Body of pancreas (tissue), 4 donors: ENCODE data around the gene MAP4K4. TPM values are rescaled to one million over a fixed set of nuclear protein-coding genes. Genes with fewer than 3 reads are reported as not detected.
A peak's percentile ranks its signal among the peaks of the same experiment; 100 is the strongest.

Experiments
- ATAC-seq: fragments of 150-250 bp; one replicate; pipeline ENCODE4 v1.9.1; 2016
- DNase-seq, 4 donors: peaks; one replicate each; pipeline ENCODE4 v3.0.0-alpha.2; 2019
- H3K27ac ChIP-seq, 4 donors: fragments of 200-600 bp; sonication (generic); 1 replicate in 3 of 4; 2 replicates in 1 of 4; pipeline versions ENCODE4 v1.5.1 to v1.6.1; 2016 to 2019; ENCODE audit warnings: mild to moderate bottlenecking in 1 of 4, mixed read lengths in 1 of 4, moderate library complexity in 1 of 4
- H3K27me3 ChIP-seq, 2 donors: fragments of 200-600 bp; sonication (generic); one replicate each; pipeline ENCODE4 v1.6.0; 2016; ENCODE audit warnings: mild to moderate bottlenecking in 1 of 2
- H3K36me3 ChIP-seq, 2 donors: fragments of 200-600 bp; sonication (generic); replicated peaks in 1 of 2; 2 replicates each; pipeline ENCODE4 v1.5.1; 2016; ENCODE audit warnings: low read depth in 2 of 2; ENCODE audit not compliant: insufficient read depth in 1 of 2
- H3K4me1 ChIP-seq: fragments of 200-600 bp; sonication (generic); one replicate; pipeline ENCODE4 v1.6.0; 2016
- H3K4me3 ChIP-seq, 2 donors: fragments of 200-600 bp; sonication (generic); 1 replicate in 1 of 2; 2 replicates in 1 of 2; pipeline ENCODE4 v1.5.1; 2016 to 2019
- H3K9me3 ChIP-seq, 3 donors: fragments of 200-600 bp; sonication (generic); 1 replicate in 2 of 3; 2 replicates in 1 of 3; pipeline ENCODE4 v1.5.1; 2016
- POLR2A ChIP-seq, 3 donors: fragments of 450-650 bp; IDR thresholded peaks; one replicate each; pipeline ENCODE4 v1.6.1; 2016; ENCODE audit warnings: antibody characterized with exemption in 3 of 3, mild to moderate bottlenecking in 2 of 3
- WGBS, 2 donors: methylation state at CpG; one replicate each; pipeline ENCODE4 v1.1.5; 2017; 5-methylcytosine and 5-hydroxymethylcytosine counted together
- intact Hi-C: fragments of 100-400 bp; cut with DNase I; formaldehyde crosslinking; loops from one replicate; pipeline ENCODE4 v1.15.1; 2023
- total RNA-seq, 2 donors: library from RNA; depleted of rRNA; stranded (reverse); fragments of >200 nt; gene quantifications; one replicate each; pipeline ENCODE4 v1.1.0, GENCODE V29; 2016
- TF ChIP-seq, protein P1 (sequence below), 7 experiments: fragments of 450-650 bp in 4 of 7; fragments of 200-600 bp in 3 of 7; sonication (generic) in 3 of 7; IDR thresholded peaks; one replicate each; pipeline ENCODE4 v1.5.1; 2016 to 2019; ENCODE audit warnings: antibody characterized with exemption in 7 of 7

Gene MAP4K4
- total RNA-seq, 2 donors from 2014 or later, result 22.1 to 25.1 TPM

DNA sequence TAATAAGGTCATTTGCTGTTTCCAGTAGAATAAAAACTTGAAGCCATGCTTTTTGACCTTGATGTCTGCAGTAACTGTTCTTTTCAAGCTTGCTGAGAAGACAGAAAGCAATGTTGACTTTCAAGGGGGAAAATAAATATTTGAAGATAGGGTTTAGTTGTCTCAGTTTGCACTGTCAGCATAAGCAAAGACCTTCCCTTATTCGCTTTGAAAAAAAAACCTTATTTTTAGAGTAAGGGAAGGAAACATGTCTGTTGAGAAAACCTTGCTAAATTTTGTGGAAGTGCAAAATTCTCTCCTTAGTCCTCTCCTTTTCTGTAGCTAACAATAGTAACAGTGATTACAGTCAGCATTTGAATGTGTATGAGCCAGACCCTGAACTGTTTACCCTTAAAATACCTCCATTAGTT is 43.1 kb downstream of the MAP4K4 start:
- H3K36me3 ChIP-seq, result no peaks in the 10 kb centered on the region
- intact Hi-C loops, result no loop called here
- H3K27me3 ChIP-seq, result no peaks in the 10 kb centered on the region
- no peak for DNase-seq
- ATAC-seq, result no peak
- peaks cover 68% of the 10 kb centered on the region for H3K4me1 ChIP-seq
- peak overlapping the region in 1 of 4 donors; percentile 42 for H3K27ac ChIP-seq
- no peak overlapping the region for H3K4me3 ChIP-seq
- TF ChIP-seq, protein P1, sequence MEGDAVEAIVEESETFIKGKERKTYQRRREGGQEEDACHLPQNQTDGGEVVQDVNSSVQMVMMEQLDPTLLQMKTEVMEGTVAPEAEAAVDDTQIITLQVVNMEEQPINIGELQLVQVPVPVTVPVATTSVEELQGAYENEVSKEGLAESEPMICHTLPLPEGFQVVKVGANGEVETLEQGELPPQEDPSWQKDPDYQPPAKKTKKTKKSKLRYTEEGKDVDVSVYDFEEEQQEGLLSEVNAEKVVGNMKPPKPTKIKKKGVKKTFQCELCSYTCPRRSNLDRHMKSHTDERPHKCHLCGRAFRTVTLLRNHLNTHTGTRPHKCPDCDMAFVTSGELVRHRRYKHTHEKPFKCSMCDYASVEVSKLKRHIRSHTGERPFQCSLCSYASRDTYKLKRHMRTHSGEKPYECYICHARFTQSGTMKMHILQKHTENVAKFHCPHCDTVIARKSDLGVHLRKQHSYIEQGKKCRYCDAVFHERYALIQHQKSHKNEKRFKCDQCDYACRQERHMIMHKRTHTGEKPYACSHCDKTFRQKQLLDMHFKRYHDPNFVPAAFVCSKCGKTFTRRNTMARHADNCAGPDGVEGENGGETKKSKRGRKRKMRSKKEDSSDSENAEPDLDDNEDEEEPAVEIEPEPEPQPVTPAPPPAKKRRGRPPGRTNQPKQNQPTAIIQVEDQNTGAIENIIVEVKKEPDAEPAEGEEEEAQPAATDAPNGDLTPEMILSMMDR (IDR thresholded peaks at IDR 0.05), result no peak
- no peak for TF ChIP-seq POLR2A (IDR thresholded peaks at IDR 0.05)
- 21 to 25% methylated on average over 1 of the region's 1 CpG for WGBS, 2 donors
- H3K9me3 ChIP-seq, result no peaks in the 10 kb centered on the region

DNA sequence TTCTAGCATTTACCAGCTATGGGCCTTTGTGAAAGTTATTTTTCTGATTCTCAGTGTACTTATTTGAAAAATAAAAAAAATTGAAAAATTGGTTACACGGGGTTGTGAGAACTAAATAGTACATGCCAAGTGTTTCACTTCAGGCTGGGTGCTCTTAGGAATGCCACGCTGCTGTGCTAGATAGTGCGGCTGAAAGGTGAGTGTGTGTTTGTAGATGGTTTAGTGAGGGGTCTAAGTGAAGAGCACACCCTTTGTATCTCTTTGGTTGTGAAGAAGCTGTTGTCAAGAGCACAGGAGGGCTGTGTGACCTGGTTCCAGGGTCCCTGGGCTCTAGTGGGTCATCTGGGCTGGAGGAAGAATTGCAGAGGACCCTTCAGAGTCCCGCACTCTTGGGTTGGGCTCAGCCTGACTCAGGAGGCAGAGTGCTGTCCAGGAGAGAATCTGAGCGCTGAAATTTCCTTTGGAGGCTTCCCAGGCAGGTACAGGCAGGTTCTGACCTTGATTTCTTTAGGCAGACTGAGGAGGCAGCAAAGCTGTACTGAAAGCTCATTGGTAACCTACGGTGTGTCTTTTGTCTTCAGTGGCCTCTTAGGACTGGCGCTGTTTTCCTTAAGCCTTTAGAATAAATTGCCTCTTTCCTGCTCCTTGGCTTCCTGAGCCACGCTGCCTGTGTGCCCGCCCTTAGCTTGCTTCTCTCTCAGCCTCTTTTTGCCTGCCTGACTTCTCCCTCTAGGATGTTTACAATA is 44.4 kb downstream of the MAP4K4 start:
- DNase-seq (peak in 2 of 4 donors; percentile 19 to 33), ATAC-seq (peak; percentile 30)
- WGBS, 2 donors, result 20 to 28% methylated on average over 9 of the region's 9 CpGs
- Histone ChIP-seq H3K27ac (peak overlapping the region in 3 of 4 donors; percentile 11 to 74 (median 67)), H3K27me3 (no peaks in the 10 kb centered on the region), H3K9me3 (no peaks in the 10 kb centered on the region), H3K4me3 (no peak overlapping the region), H3K4me1 (peaks cover 68% of the 10 kb centered on the region), H3K36me3 (no peaks in the 10 kb centered on the region)
- no peak for TF ChIP-seq POLR2A (IDR thresholded peaks at IDR 0.05)
- TF ChIP-seq, protein P1 (IDR thresholded peaks at IDR 0.05), result no peak
- intact Hi-C loops, result no loop called here

DNA sequence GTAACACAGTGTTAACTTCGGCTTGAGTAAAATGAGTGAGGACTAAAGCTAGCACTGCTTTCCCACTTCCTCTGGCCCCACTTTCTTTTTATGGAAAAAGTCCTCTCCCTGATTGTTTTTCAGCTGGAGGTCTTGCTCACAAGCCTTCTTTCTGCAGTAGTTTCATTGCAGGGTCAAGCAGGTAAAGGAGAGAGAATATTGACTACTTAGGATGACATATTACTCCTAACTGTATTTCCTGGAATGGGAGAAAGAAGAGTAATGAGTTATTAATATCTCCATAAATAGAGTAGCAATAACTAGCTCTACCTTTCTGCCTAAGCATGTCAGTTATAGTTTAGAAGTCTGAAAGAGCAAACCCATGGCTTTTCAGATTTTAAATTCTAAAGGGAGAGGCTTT is 45.0 kb downstream of the MAP4K4 start:
- H3K27me3 ChIP-seq, result no peaks in the 10 kb centered on the region
- H3K36me3 ChIP-seq, result no peaks in the 10 kb centered on the region
- no peak overlapping the region for H3K4me3 ChIP-seq
- DNase-seq, result no peak
- H3K4me1 ChIP-seq, result peaks cover 70% of the 10 kb centered on the region
- 21 to 31% methylated on average over 1 of the region's 1 CpG for WGBS, 2 donors
- H3K9me3 ChIP-seq, result no peaks in the 10 kb centered on the region
- intact Hi-C loops, result no loop called here
- peak overlapping the region in 3 of 4 donors; percentile 11 to 74 (median 67) for H3K27ac ChIP-seq
- no peak for ATAC-seq
- TF ChIP-seq, protein P1 (IDR thresholded peaks at IDR 0.05), result no peak
- no peak for TF ChIP-seq POLR2A (IDR thresholded peaks at IDR 0.05)

DNA sequence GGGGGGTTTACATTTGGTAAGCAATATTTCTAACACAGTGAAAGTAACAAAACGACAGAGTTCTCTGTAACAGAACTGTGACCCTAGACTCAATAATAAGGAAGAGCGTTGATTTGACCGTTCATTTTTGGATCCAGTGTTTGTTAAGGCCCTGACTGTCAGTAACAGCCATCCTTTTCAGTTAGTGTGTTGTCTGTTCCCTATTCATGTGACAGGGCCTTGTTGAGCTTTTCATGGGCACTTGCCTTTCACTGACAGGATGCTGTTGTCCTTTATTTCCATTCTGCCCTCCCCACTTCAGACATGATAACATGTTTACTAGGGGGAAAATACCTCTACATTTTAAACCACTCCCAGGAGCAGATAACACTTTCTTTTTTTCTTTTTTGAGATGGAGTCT is 45.8 kb downstream of the MAP4K4 start:
- no peak for ATAC-seq
- Histone ChIP-seq H3K4me3 (no peak overlapping the region), H3K27me3 (no peaks in the 10 kb centered on the region), H3K27ac (peak overlapping the region in 3 of 4 donors; percentile 11 to 67 (median 15)), H3K4me1 (peaks cover 70% of the 10 kb centered on the region), H3K36me3 (no peaks in the 10 kb centered on the region), H3K9me3 (no peaks in the 10 kb centered on the region)
- WGBS, 2 donors, result 83 to 91% methylated on average over 3 of the region's 3 CpGs
- intact Hi-C loops, result no loop called here
- DNase-seq, result no peak
- TF ChIP-seq, protein P1 (IDR thresholded peaks at IDR 0.05), result no peak

DNA sequence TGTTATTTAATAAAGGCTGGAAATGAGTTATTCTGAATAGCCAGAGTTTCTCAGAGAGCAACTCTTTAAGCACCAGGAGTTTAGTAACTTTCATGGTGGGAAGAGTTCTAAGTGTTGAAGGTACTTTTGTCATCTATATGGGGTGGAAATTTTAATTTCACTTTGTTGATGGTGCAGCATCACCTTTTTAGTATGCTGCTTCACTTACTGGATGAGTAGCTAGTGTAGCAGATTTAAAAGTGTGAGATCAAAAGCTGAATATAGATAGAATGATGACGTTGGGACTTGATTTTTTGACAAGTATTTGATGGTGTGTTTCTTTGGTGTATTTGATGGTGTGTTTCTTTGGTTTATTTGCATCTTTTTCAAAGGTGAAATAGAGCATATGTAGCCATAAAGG is 47.3 kb downstream of the MAP4K4 start:
- no peaks in the 10 kb centered on the region for H3K36me3 ChIP-seq
- no peak for ATAC-seq
- WGBS, 2 donors, result 67 to 79% methylated on average over 1 of the region's 1 CpG
- DNase-seq, result no peak
- no peaks in the 10 kb centered on the region for H3K9me3 ChIP-seq
- intact Hi-C loops, result no loop called here
- H3K27me3 ChIP-seq, result no peaks in the 10 kb centered on the region
- TF ChIP-seq, protein P1 (IDR thresholded peaks at IDR 0.05), result no peak
- no peak for TF ChIP-seq POLR2A (IDR thresholded peaks at IDR 0.05)
- H3K4me1 ChIP-seq, result peaks cover 68% of the 10 kb centered on the region
- H3K4me3 ChIP-seq, result no peak overlapping the region
- no peak overlapping the region for H3K27ac ChIP-seq
